HG03432 (cell line): Measurements from ENCODE around the gene TTC24.
A peak's percentile ranks its signal among the peaks of the same experiment; 100 is the strongest.
"Not testable (repeated sequence)": the region's sequence is repeated elsewhere in the genome, so short reads cannot be mapped to it uniquely, and the experiment has no call there.

Experiments used
- ATAC-seq: cut with Tn5 transposase; IDR thresholded peaks from one replicate; pipeline ENCODE4 v1.9.1; 2021; ENCODE audit warnings: mild to moderate bottlenecking, moderate library complexity; ENCODE audit not compliant: unreplicated experiment

Gene TTC24

DNA sequence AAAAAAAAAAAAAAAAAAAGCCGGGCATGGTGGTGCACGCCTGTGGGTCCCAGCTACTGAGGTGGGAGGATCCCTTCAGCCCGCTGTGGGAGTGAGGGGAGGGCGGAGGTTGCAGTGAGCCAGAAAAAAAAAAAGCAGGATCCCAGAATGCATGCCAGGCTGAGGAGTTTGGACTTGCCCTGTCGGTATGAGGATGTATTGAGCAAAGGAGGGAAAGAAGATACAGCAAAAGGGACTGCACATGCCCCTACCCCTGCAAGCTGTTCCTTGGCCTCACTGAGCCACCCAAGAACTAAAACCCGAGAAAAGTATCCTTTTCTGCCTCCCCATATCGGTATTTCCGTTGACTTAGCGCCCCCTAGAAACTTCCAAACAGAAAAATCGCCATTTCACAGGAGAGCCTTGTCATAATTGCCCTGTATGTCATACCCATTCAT is 23.1 kb downstream of the TTC24 start:
- ATAC-seq: no peak

DNA sequence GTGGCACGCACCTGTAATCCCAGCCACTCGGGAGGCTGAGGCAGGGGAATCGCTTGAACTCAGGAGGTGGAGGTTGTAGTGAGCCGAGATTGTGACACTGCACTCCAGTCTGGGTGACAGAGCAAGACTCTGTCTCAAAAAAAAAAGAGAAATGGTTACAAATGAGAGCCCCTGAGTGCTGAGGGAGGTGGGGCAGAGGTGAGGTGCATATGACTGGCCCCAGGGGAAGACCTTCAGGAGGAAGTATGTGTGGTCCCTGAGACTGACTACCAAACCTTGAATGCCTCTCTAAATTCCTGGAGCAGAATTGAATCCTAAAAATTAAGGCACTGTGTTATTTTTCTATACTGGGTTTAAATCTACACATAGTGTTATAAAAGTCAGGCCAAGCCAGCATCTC is 27.8 kb downstream of the TTC24 start:
- ATAC-seq: not testable (repeated sequence)

DNA sequence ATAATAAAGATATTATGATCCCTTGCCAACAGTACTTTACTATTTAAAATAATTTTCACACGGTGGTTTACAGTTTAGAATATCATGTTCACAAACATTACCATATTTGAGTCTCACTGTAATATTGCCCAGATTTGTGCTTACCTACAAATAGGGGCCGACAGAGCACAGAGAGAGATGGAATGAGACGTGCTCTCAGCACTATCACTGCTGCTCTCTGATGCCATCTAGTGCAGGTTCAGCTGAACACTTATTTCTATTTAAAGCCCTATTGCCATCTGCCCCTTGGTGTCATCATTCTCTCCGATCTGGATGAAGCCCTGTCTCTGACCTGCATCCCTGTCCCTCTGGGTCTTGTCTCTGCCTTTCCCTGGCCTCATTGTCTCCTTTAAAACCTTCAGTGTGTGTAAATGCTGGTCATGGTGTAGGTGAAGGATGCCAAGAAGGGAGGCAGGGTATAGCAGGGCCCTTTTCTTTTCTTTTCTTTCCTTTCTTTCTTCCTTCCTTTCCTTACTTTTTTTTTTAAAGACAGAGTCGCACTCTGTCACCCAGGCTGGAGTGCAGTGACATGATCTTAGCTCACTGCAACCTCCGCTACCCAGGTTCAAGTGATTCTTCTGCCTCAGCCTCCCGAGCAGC is 28.6 kb downstream of the TTC24 start:
- ATAC-seq: peak; percentile 74

DNA sequence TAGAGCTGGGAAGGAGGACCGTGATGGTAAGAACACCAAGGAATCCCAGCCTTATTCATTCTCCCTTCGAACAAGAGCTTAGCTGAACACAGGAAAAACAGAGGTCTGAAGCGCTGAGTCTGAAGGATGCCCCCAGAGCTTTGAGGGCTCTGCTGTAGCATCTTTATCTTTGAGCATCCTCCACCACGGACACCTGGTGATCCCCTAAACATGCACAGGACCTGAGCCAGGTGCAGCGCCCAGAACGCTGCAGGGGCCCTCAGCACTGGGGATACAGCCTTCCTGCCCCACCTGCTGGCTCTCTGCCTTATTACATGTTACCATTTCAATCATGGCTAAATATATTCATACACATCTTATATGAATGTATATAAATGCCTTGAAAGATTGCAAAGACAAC is 29.5 kb downstream of the TTC24 start:
- ATAC-seq: no peak

DNA sequence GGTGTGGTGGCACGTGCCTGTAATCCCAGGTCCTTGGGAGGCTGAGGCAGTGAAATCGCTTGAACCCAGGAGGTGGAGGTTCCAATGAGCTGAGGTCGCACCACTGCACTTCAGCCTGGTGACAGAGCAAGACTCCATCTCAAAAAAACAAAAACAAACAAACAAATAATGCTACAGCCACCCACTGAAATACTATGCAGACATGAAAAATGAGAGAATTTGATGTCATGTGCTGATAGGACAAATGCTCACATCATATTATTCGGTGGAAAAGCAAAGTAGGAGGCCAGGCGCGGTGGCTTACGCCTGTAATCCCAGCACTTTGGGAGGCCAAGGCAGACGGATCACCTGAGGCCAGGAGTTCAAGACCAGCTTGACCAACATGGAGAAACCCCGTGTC is 30.5 kb downstream of the TTC24 start:
- not testable (repeated sequence) for ATAC-seq

DNA sequence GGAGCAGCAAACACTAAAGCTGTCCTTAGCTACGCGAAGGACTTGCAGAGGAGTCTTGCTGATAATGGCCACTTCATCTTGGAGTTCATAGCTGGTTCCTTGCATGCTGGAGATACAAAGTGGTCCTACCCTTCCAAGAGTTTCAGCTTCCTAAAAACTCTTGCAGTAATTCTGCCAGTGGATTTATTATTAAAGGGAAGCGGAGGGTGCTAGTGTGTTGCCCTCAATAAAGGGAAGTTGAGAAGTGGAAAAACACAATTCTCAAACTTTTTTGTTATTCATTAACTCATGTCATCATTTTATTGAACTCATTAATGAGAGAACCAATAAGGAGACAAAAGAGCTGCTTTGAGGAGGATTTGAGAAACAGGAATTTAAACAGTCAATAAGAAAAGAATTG is 33.1 kb downstream of the TTC24 start:
- ATAC-seq: no peak

DNA sequence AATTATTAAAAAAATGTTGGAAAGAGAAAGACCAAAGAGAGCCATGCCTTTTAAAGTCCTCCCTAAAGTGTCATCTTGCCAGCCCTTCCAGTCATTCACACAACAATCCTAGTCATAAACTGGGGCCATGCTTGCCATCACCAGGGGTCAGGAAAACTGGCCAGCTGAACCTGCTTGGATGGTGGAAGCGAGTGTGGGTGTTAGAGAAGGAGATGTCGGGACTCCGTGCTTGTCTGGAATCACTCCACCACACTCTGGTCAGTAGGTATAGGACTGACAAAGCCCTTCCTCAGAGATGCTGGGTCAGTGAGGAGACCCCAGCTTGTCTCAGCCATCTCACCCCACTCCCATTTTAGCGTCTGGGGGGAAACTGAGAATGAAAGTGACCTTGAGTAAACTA is 36.4 kb downstream of the TTC24 start:
- no peak for ATAC-seq

DNA sequence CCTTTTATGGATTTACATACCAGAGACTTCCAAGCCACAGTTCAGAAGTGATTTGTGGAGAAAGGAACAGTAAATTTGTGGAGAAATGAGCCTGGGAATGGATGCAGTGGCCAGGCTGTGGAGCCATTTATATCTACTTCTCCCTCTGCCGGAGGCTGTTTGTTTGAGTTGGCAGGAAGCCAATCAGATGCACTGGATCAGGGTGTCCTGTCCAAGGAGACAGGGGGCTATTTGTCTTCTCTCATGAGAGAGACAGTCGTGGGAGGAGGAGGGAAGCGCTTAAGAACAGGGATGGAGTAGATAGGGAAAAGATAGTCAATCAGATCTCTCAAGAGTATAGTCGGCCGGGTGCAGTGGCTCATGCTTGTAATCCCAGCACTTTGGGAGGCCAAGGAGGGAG is 36.9 kb downstream of the TTC24 start:
- ATAC-seq: no peak

DNA sequence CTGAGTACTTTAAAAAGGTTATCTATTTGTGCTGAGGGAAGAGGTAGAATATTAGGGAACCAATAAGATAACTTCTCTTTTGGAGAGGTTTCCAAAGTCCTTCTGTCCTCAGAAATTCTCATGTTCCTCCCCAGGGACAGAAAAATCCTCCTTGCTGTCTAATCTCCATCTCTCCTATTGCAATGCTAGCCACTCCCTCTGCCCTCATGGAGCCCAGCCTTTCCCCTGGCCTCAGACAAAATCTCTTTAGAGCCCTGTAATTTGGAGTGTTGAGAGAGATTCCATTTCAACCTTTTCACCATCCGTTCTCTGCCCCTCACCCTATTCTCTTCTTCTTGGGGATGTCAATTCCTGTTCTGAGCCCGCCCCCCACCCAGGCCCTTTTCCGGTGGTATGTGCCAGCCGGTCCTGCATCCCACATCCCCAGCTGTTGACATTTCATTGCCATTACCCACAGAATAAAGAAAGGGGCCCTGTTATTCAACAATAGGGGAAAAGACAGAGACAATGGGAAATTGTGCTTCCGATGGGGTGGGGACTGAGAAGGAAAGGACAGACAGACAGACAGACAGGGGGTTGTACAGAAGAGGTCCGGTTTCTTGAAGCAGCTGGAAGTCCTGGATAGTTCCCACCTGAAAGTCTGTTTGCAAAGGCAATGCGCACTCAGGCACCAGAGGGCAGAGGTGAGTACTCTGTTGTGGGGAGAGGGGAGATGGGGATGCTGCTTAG is 39.5 kb downstream of the TTC24 start, which contains the start of gene HAPLN2:
Gene HAPLN2, plus strand, starts transcription at position 563 of the 729 bp plus-strand sequence. CDS start 4,076 bp downstream, outside the sequence.
- no peak for ATAC-seq

DNA sequence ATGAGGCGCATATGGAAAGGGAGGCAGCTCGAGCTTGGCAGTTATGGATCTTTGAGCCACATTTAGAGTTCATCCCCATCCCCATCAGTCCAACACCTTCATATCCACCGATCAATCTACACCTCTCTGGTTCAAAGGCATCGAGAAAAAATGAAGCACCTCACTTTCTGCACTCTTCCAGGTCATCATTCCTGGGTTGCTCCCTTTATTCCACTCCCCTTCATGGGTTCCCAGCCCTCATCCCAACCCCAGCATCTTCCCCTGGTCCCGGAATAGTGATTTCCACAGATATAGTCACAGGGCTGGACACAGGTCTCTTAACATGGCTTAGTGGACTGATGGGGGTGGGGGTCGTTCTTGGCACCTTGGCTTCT is 40.0 kb downstream of the TTC24 start:
- no peak for ATAC-seq

DNA sequence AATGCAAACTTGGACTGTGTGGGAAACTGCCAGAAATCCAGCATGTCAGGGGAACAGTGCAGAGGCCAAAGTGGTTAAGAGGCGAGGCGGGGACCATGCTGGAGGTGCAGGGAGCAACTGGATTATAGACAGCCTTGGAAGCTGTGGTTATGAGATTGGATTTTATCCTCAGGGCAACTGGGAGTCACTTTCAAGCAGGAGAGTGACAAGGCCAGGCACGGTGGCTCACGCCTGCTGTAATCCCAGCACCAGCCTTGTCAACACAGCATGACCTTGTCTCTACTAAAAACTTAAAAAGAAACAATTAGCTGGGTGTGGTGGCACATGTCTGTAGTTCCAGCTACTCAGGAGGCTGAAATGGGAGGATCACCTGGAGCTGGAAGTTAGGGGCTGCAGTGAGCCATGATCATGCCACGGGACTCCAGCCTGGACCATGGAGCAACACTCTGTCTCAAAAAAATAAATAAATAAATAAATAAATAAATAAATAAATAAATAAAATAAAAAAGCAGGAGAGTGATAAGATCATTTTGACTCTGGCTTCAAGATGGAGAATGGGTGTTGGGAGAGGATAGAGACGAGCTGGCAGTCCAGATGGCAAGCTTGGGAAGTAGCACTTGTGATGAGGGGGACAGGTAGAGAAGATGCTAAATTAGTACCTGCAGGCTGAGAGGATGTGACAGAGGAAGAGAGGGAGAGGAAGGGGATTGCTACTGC is 43.2 kb downstream of the TTC24 start:
- ATAC-seq: no peak

DNA sequence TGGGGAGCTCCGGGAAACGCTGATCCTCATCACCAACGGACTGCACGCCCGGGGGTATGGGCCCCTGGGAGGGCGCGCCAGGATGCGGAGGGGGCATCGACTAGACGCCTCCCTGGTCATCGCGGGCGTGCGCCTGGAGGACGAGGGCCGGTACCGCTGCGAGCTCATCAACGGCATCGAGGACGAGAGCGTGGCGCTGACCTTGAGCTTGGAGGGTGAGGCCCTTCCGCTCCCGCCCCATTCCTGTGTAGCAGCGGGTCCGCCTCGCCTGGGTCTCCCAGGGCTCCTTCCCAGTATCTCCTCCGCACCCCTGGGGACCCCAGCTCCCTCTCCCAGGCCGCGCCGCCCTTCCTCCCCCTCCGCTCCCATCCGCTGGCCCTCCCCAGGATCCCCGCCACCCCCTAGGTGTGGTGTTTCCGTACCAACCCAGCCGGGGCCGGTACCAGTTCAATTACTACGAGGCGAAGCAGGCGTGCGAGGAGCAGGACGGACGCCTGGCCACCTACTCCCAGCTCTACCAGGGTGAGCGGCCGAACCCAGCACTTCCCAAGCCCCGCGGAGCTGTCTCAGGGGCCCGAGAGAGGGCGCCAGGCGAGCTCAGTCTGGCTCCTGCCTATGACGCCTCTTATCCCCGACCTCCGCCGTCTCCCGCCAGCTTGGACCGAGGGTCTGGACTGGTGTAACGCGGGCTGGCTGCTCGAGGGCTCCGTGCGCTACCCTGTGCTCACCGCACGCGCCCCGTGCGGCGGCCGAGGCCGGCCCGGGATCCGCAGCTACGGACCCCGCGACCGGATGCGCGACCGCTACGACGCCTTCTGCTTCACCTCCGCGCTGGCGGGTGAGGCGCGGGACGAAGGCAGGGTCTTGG is 44.7 kb downstream of the TTC24 start:
- no peak for ATAC-seq

DNA sequence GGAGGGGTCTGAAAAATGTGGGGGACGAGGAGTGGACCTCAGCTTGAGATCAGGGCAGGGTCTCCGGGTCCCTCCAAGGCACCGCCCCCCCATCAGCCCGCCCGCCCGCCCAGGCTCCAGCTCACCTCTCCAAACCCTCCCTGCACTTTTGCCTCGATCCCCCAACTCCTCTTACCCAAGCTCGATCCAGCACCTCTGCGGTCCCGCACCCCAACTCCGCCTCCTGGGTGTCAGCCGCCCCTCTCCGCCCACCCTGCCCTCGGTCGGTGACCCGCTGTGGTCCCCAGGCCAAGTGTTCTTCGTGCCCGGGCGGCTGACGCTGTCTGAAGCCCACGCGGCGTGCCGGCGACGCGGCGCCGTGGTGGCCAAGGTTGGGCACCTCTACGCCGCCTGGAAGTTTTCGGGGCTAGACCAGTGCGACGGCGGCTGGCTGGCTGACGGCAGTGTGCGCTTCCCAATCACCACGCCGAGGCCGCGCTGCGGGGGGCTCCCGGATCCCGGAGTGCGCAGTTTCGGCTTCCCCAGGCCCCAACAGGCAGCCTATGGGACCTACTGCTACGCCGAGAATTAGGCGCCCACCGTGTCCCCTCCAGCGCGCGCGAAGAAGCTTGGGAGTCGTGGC is 45.4 kb downstream of the TTC24 start:
- ATAC-seq: no peak

DNA sequence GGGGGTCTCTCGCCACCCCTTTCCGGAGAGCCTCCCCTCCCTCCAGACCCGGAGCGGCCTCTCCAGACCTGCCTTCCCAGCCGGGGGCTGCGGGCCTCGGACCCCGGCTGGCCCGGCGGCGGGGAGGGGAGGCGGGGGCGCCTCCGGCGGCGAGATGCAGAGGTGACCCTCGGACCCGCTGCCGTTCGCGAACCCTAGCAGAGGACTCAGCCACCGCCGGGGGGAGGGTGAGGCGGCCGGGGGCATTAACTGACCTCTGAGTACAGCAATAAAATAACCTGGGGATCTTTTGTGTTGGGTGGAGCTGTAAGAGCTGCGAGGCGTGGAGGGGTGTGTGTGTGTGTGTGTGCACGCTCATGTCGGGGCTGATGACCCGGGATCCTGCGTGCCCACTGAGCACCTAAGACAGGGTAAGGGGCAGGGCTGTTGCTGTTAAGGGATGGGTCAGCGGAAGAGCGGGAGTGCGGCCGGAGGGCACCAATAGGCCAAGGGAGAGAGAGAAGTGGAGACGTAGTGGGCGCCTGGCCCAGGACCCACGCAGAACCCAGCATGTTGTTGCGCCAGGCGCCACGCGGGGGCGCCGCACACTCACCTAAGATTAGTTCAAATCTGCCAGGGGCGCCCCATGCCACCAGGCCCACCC is 46.0 kb downstream of the TTC24 start:
- no peak for ATAC-seq

DNA sequence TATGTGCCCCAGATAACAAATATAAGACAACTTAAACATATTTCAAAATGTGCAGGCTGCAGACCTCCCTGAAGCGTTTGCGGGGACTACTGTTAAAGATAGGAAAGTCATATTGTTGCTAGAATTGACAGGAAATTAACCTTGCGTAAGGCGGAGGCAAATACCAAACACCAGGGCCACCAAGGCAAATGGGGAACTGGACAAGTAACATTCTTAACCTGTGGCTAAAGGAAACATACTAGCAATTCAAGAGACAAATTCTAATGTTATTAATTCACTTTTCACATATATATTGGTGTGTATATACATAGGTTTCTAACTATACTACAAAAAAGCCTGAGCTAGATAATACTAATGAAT is 46.5 kb downstream of the TTC24 start:
- no peak for ATAC-seq

DNA sequence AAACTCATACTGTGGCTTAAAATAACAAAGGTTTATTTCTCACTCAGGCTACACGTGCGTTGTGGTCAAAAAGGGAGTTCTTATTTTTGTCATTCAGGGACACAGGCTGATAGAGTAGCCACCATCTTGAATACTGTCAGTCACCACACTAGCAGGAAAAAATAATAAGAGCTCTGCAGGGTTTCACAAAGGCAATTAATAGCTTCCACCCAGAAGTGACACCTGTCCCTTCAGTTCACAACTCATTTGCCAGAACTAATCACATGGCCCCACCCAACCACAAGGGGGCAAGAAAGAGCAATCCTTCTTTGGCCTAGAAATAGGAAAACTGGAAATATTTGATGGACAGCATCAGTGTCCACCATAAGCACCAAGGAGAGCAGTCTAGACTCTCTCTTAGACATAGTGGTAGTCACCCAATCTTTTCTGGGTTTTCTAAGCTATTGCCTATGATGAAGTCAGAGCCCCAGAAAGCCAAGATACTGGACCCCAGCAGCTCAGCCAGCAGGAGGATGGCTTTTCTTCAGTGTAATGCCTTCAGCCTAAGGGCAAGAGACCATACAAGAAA is 47.9 kb downstream of the TTC24 start:
- ATAC-seq: no peak

DNA sequence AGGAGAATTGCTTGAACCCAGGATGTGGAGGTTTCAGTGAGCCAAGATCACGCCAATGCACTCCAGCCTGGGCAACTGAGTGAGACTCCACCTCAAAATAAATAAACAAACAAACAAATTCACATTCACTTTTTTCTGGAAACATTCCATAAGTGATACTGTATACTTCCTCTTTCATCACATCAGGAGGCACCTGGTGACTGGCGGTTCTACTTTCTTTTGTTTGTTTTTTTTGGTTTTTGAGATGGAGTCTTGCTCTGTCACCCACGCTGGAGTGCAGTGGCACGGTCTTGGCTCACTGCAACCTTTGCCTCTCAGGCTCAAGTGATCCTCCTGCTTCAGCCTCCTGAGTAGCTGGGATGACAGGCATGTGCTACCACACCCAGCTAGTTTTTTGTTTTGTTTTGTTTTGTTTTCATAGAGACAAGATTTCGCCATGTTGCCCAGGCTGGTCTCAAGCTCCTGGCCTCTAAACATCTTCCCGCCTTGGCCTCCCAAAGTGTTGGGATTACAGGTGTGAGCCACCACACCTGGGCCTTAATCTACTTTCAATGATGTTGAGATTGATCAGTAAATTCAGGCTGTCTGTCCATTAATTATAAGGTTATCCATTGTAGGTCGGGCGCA is 50.4 kb downstream of the TTC24 start:
- ATAC-seq: no peak

DNA sequence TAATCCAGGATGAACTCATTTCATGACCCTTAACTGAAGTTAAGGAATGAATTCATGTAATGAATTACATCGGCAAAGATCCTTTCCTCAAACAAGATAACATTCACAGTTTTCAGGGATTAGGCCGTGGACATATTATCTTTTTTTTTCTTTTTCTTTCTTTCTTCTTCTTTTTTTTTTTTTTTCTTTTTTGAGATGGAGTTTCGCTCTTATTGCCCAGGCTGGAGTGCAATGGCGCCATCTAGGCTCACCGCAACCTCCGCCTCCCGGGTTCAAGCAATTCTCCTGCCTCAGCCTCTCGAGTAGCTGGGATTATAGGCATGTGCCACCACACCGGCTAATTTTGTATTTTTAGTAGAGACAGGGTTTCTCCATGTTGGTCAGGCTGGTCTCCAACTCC is 51.6 kb downstream of the TTC24 start:
- not testable (repeated sequence) for ATAC-seq

DNA sequence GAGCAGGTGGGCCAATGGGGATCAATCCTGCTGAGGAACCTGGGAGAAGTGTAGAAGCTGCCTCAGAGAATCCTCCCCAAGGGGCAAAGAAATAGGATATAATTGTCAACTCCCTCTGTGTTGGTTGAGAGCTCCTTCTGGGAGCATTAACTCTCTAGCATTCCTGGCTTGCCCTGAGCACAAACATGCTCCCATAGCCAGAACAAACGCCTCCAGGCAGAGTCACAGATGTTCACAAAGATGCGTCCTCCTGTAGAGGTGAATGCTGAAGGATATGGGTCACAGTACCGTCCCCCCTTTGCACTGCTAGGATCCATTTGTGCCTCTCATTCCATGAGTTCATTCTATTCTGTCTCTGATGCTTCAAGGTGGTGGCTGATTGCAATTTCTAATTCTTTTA is 52.8 kb downstream of the TTC24 start:
- ATAC-seq: no peak
